IMR-90 (cell line): Measurements from ENCODE around the gene NPIPB4. TPM values are rescaled to one million over a fixed set of nuclear protein-coding genes. Genes with fewer than 3 reads are reported as not detected.
"Not testable (repeated sequence)": the region's sequence is repeated elsewhere in the genome, so short reads cannot be mapped to it uniquely, and the experiment has no call there.

Source experiments
- ATAC-seq: fragments of 200-7000 bp; cut with Tn5 transposase; 2 replicates; pipeline ENCODE4 v1.9.1; 2020; ENCODE audit warnings: low read depth, mild to moderate bottlenecking, moderate library complexity
- BruUV-seq: library from RNA; stranded (reverse); fragments of 400-500 nt; replicated peaks from 2 replicates; lab custom pipeline; 2021; lab: Mats Ljungman, UMichigan
- CTCF ChIA-PET: fragments of 300-600 bp; formaldehyde crosslinking; extraction: SDS; loops from one replicate; lab custom pipeline; 2021; ENCODE audit warnings: antibody characterized with exemption; lab: Yijun Ruan, JAX
- POLR2A ChIA-PET: fragments of 300-600 bp; sonication (Branson Sonifier 250); formaldehyde crosslinking; loops from one replicate; lab custom pipeline; 2022; ENCODE audit warnings: antibody characterized with exemption; ENCODE audit not compliant: unreplicated experiment; lab: Charles Lee
- DNase-seq: peaks from one replicate; pipeline ENCODE4 v3.0.0; 2013
- H2AFZ ChIP-seq: replicated peaks from 2 replicates; pipeline ENCODE3; 2013; ENCODE audit warnings: low read length, mild to moderate bottlenecking; ENCODE audit not compliant: poor library complexity
- H2AK5ac ChIP-seq: 2 replicates; pipeline ENCODE4 v1.6.1; 2013; ENCODE audit warnings: low read depth, low read length, inconsistent platforms
- H2AK9ac ChIP-seq: replicated peaks from 2 replicates; pipeline ENCODE3; 2013; ENCODE audit warnings: mild to moderate bottlenecking, low read depth, low read length, moderate library complexity; ENCODE audit not compliant: poor library complexity
- H2BK120ac ChIP-seq: 2 replicates; pipeline ENCODE4 v1.6.1; 2013; ENCODE audit warnings: low read depth, low read length, inconsistent platforms
- H2BK15ac ChIP-seq: 3 replicates; pipeline ENCODE4 v1.6.1; 2013; ENCODE audit warnings: low read depth, low read length, inconsistent platforms
- H2BK20ac ChIP-seq: 2 replicates; pipeline ENCODE4 v1.6.1; 2013; ENCODE audit warnings: low read depth, mild to moderate bottlenecking, inconsistent platforms, low read length, moderate library complexity
- H2BK5ac ChIP-seq: 2 replicates; pipeline ENCODE4 v1.6.1; 2013; ENCODE audit warnings: mild to moderate bottlenecking, low read depth, low read length, inconsistent platforms; ENCODE audit not compliant: poor library complexity, severe bottlenecking
- H3K14ac ChIP-seq: replicated peaks from 2 replicates; pipeline ENCODE4 v1.6.1; 2013; ENCODE audit warnings: low read depth, low read length, inconsistent platforms
- H3K18ac ChIP-seq: 2 replicates; pipeline ENCODE4 v1.6.1; 2013; ENCODE audit warnings: low read depth, low read length, control low read depth
- H3K23ac ChIP-seq: 2 replicates; pipeline ENCODE4 v1.6.1; 2013; ENCODE audit warnings: low read depth, low read length, inconsistent platforms
- H3K27ac ChIP-seq: 2 replicates; pipeline ENCODE4 v1.5.1; 2013; ENCODE audit warnings: mild to moderate bottlenecking, control low read depth, low read length; ENCODE audit not compliant: insufficient read depth
- H3K27me3 ChIP-seq: 2 replicates; pipeline ENCODE4 v1.6.1; 2013; ENCODE audit warnings: low read length; ENCODE audit not compliant: control insufficient read depth, insufficient read depth
- H3K36me3 ChIP-seq: 2 replicates; pipeline ENCODE4 v1.6.1; 2013; ENCODE audit warnings: low read length, mixed read lengths; ENCODE audit not compliant: control insufficient read depth, insufficient read depth
- H3K4ac ChIP-seq: 2 replicates; pipeline ENCODE4 v1.6.1; 2013; ENCODE audit warnings: low read depth, low read length, inconsistent platforms
- H3K4me1 ChIP-seq: 2 replicates; pipeline ENCODE4 v1.6.1; 2013; ENCODE audit warnings: low read length, mixed read lengths; ENCODE audit not compliant: control insufficient read depth, insufficient read depth
- H3K4me2 ChIP-seq: 2 replicates; pipeline ENCODE4 v1.6.1; 2013; ENCODE audit warnings: low read depth, mild to moderate bottlenecking, control low read depth, low read length, moderate library complexity
- H3K4me3 ChIP-seq: 2 replicates; pipeline ENCODE4 v1.5.1; 2013; ENCODE audit warnings: low read depth, mild to moderate bottlenecking, control low read depth, low read length, moderate library complexity; ENCODE audit not compliant: insufficient read depth
- H3K56ac ChIP-seq: 2 replicates; pipeline ENCODE4 v1.6.1; 2013; ENCODE audit warnings: low read length, inconsistent platforms; ENCODE audit not compliant: insufficient read depth; ENCODE audit errors: extremely low read depth
- H3K79me1 ChIP-seq, 2 experiments: 2 replicates each; pipeline ENCODE4 v1.6.1; 2013; ENCODE audit warnings: low read length in 2 of 2, inconsistent platforms in 1 of 2, low read depth in 1 of 2
- H3K9ac ChIP-seq: 2 replicates; pipeline ENCODE4 v1.6.1; 2013; ENCODE audit warnings: low read depth, low read length, control low read depth
- H3K9me1 ChIP-seq: 2 replicates; pipeline ENCODE4 v1.6.1; 2013; ENCODE audit warnings: low read length, inconsistent platforms; ENCODE audit not compliant: insufficient read depth
- H3K9me3 ChIP-seq: 2 replicates; pipeline ENCODE4 v1.6.1; 2013; ENCODE audit warnings: low read length; ENCODE audit not compliant: control insufficient read depth, insufficient read depth
- H4K20me1 ChIP-seq: 2 replicates; pipeline ENCODE4 v1.6.1; 2013; ENCODE audit warnings: low read length, inconsistent platforms; ENCODE audit not compliant: insufficient read depth
- H4K5ac ChIP-seq: 2 replicates; pipeline ENCODE4 v1.6.1; 2013; ENCODE audit warnings: mild to moderate bottlenecking, low read depth, low read length, control low read depth
- H4K8ac ChIP-seq, 2 experiments: 2 replicates each; pipeline ENCODE4 v1.6.1; 2013; ENCODE audit warnings: low read depth in 2 of 2, low read length in 2 of 2, control low read depth in 1 of 2, inconsistent platforms in 1 of 2
- H4K91ac ChIP-seq: 2 replicates; pipeline ENCODE4 v1.6.1; 2013; ENCODE audit warnings: low read depth, low read length, inconsistent platforms; ENCODE audit not compliant: insufficient read depth
- WGBS, 2 experiments: methylation state at CpG; one replicate each; pipeline versions ENCODE4 v1.1.5 to v1.1.7; 2013; ENCODE audit warnings: missing lambda C conversion rate in 2 of 2; ENCODE audit not compliant: insufficient read length in 1 of 2; ENCODE audit errors: extremely low coverage in 2 of 2; 5-methylcytosine and 5-hydroxymethylcytosine counted together
- dilution Hi-C: fragments of 300-500 bp; cut with HindIII; formaldehyde crosslinking; loops from one replicate; pipeline ENCODE4 v1.14.3; 2018; ENCODE audit warnings: low sequenced_read_pairs; ENCODE audit not compliant: unreplicated experiment
- in situ Hi-C: fragments of 300-500 bp; cut with MboI; formaldehyde crosslinking; loops from 3 replicates; pipeline ENCODE4 v1.14.3; 2019; ENCODE audit warnings: low sequenced_read_pairs, inconsistent platforms, mixed read lengths
- intact Hi-C: fragments of 100-400 bp; cut with micrococcal nuclease; formaldehyde crosslinking; loops from 2 replicates; pipeline ENCODE4 v1.10.0; 2022
- polyA plus RNA-seq, 3 experiments: library from polyadenylated mRNA; depleted of rRNA; stranded (reverse); fragments of >200 nt; gene quantifications; 2 replicates each; pipeline ENCODE4 v1.2.3, GENCODE V29; 2012; ENCODE audit warnings: low replicate concordance in 1 of 3
- total RNA-seq: library from RNA; depleted of rRNA; stranded (reverse); fragments of >200 nt; gene quantifications from 2 replicates; pipeline ENCODE4 v1.2.3, GENCODE V29; 2012

Gene NPIPB4
- total and polyA plus RNA-seq, 2 of the 4 experiments (the other 2 are of a cell fraction) = 13.3 to 28.3 TPM

DNA sequence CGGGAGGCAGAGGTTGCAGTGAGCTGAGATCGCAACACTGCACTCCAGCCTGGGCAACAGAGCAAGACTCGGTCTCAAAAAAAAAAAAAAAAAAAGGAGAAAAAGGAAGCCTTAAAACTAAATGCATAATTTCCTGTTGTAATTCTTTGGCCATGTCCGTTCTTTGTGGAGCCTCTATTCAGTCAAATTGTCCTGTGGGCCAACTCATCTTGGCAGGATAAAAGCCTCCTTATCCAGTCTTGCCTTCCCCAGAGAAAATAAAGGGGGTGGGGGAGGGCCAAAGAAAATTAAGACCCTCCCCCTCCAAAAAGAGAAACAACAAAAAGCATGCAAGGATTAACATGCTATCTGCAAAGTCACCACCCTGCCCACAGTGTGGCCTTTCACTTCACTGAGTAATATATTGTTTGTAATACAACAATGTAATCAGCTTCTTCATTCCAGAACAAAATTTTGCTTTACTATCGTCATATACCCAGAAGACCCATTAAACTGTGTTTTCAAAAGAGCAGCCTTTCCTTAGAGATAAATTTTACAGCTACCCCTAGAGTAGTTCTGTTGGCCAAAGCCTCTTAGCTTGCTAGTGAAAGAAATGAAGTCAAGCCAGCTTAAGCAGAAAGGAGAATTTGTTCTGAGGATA is 31.4 kb downstream of the NPIPB4 start:
- H2AFZ ChIP-seq, dilution Hi-C loops, CTCF ChIA-PET, H3K14ac ChIP-seq, ATAC-seq, H2AK9ac ChIP-seq, H3K9me3 ChIP-seq, H4K20me1 ChIP-seq, BruUV-seq, H2BK5ac ChIP-seq, H2BK20ac ChIP-seq, H3K4me3 ChIP-seq, DNase-seq, H4K5ac ChIP-seq, H3K23ac ChIP-seq, H2BK15ac ChIP-seq, POLR2A ChIA-PET, H3K56ac ChIP-seq, H3K4me2 ChIP-seq, H2AK5ac ChIP-seq, H3K18ac ChIP-seq, H2BK120ac ChIP-seq, H3K9me1 ChIP-seq, H3K9ac ChIP-seq, H3K27ac ChIP-seq, H3K36me3 ChIP-seq, H4K91ac ChIP-seq, H3K4ac ChIP-seq, intact Hi-C loops, in situ Hi-C loops, H3K79me1 ChIP-seq, H4K8ac ChIP-seq, H3K27me3 ChIP-seq, H3K4me1 ChIP-seq: not testable (repeated sequence)
- no CpG with 5 or more reads among the region's 5 CpGs for WGBS, 2 experiments

DNA sequence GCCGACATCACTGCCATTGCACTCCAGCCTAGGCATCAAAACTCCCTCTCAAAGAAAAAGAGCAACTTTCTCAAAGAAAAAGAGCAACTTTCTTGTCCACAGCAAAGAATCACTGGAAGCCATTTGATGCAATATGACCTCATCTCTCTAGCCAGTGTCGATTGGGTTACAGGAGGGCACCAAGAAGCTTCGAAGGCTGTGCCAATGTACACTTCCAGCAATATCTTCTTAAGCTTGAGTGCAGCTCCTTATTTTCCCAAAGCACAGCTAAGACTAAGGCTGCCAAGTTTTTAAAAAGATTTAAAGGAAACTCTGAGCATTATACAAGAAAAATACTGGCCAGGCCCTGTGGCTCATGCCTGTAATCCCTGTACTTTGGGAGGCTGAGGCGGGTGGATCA is 32.0 kb downstream of the NPIPB4 start:
- H4K91ac ChIP-seq, H3K4me3 ChIP-seq, H3K9me1 ChIP-seq, H4K8ac ChIP-seq, POLR2A ChIA-PET, H3K4me1 ChIP-seq, H2BK20ac ChIP-seq, intact Hi-C loops, H3K56ac ChIP-seq, H3K79me1 ChIP-seq, BruUV-seq, H2BK120ac ChIP-seq, H3K9ac ChIP-seq, H2BK15ac ChIP-seq, H3K4me2 ChIP-seq, H3K14ac ChIP-seq, dilution Hi-C loops, H3K18ac ChIP-seq, H3K9me3 ChIP-seq, H3K27ac ChIP-seq, H3K27me3 ChIP-seq, H3K36me3 ChIP-seq, H2AK9ac ChIP-seq, ATAC-seq, H2BK5ac ChIP-seq, H3K4ac ChIP-seq, H4K5ac ChIP-seq, H4K20me1 ChIP-seq, H2AFZ ChIP-seq, H2AK5ac ChIP-seq, DNase-seq, H3K23ac ChIP-seq, in situ Hi-C loops, CTCF ChIA-PET: not testable (repeated sequence)
- no CpG with 5 or more reads among the region's 4 CpGs for WGBS, 2 experiments
